H1 (cell line): ENCODE measurements around the gene MUC4.

ENCODE experiments used
- ASH2L ChIP-seq: fragments of 200-600, 300-600 bp; sonication (generic); IDR thresholded peaks from one replicate; pipeline ENCODE4 v1.7.1; 2017; ENCODE audit warnings: low read length
- EZH2 ChIP-seq: fragments of 200-600 bp; sonication (generic); IDR thresholded peaks from 2 replicates; pipeline ENCODE4 v1.7.1; 2012; ENCODE audit warnings: low read depth, mild to moderate bottlenecking, moderate library complexity, low read length, inconsistent platforms; ENCODE audit not compliant: severe bottlenecking
- GABPA ChIP-seq: IDR thresholded peaks from 2 replicates; pipeline ENCODE4 v1.6.1; 2011; ENCODE audit warnings: mild to moderate bottlenecking, low read length, moderate library complexity, borderline replicate concordance; ENCODE audit not compliant: insufficient read depth
- GTF2F1 ChIP-seq: IDR thresholded peaks from 2 replicates; pipeline ENCODE4 v1.6.1; 2012; ENCODE audit warnings: low read depth, low read length, improper control_type of control experiment, borderline replicate concordance
- PHF8 ChIP-seq: fragments of 200-600 bp; sonication (generic); conservative IDR thresholded peaks from 2 replicates; pipeline ENCODE4 v1.7.1; 2012; ENCODE audit warnings: low read depth, mild to moderate bottlenecking, inconsistent platforms, low read length, moderate library complexity
- RAD21 ChIP-seq, 2 experiments: IDR thresholded peaks in 1 of 2; conservative IDR thresholded peaks in 1 of 2; 2 replicates each; pipeline ENCODE4 v1.6.1; 2011; ENCODE audit warnings: low read depth in 2 of 2, low read length in 2 of 2, improper control_type of control experiment in 1 of 2, inconsistent platforms in 1 of 2, mild to moderate bottlenecking in 1 of 2, moderate library complexity in 1 of 2
- RFX5 ChIP-seq: IDR thresholded peaks from 2 replicates; pipeline ENCODE4 v1.6.1; 2011; ENCODE audit warnings: low read depth, low read length, improper control_type of control experiment, borderline replicate concordance
- YY1 ChIP-seq: IDR thresholded peaks from 2 replicates; pipeline ENCODE4 v1.6.1; 2011; ENCODE audit warnings: low read depth, mild to moderate bottlenecking, low read length
- TF ChIP-seq, protein P1 (sequence below), 3 experiments: IDR thresholded peaks; 1 replicate in 2 of 3; 2 replicates in 1 of 3; pipeline versions ENCODE4 v1.5.1 to v1.6.1; 2011; ENCODE audit warnings: low read length in 3 of 3, mild to moderate bottlenecking in 3 of 3, inconsistent platforms in 2 of 3, low read depth in 1 of 3, moderate library complexity in 1 of 3; ENCODE audit not compliant: insufficient read depth in 1 of 3; ENCODE audit errors: control extremely low read depth in 1 of 3

DNA sequence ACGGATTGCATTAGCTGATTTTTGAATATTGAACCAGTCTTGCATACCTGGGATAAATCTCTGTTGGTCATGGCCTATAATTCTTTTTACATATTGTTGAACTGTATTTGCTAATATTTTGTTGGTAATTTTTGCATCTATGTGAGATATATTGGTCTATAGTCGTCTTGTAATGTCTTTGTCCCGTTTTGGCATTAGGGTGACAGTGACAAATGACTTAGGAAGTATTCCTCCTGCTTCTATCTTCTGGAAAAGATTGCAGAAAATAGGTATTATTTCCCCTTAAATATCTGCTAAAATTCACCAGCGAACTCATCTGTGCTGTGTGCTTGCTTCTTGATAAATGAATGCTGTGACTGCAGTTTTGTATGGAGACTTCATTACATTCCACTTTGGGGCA is 67.3 kb downstream of the MUC4 start:
- TF ChIP-seq GABPA = no peak
- TF ChIP-seq, protein P1, sequence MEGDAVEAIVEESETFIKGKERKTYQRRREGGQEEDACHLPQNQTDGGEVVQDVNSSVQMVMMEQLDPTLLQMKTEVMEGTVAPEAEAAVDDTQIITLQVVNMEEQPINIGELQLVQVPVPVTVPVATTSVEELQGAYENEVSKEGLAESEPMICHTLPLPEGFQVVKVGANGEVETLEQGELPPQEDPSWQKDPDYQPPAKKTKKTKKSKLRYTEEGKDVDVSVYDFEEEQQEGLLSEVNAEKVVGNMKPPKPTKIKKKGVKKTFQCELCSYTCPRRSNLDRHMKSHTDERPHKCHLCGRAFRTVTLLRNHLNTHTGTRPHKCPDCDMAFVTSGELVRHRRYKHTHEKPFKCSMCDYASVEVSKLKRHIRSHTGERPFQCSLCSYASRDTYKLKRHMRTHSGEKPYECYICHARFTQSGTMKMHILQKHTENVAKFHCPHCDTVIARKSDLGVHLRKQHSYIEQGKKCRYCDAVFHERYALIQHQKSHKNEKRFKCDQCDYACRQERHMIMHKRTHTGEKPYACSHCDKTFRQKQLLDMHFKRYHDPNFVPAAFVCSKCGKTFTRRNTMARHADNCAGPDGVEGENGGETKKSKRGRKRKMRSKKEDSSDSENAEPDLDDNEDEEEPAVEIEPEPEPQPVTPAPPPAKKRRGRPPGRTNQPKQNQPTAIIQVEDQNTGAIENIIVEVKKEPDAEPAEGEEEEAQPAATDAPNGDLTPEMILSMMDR (IDR thresholded peaks at IDR 0.05; ENCODE audit: control extremely low read depth in 1 of 3, insufficient read depth in 1 of 3, low read depth in 1 of 3, low read length in 3 of 3) = no peak
- no peak for TF ChIP-seq EZH2
- no peak for TF ChIP-seq RAD21 (IDR thresholded peaks at IDR 0.05 in 1 of 2, conservative IDR thresholded peaks at IDR 0.05 in 1 of 2; ENCODE audit: low read depth in 2 of 2, low read length in 2 of 2)
- TF ChIP-seq YY1 = no peak
- no peak for TF ChIP-seq PHF8
- no peak for TF ChIP-seq GTF2F1
- TF ChIP-seq ASH2L = no peak
- no peak for TF ChIP-seq RFX5
